AG04449 (cell line): ENCODE data around the gene PEAK1.

ENCODE experiments used
- CTCF ChIA-PET: fragments of 350-600 bp; formaldehyde crosslinking; extraction: SDS; loops from one replicate; lab custom pipeline; 2021; ENCODE audit warnings: antibody characterized with exemption; lab: Yijun Ruan, JAX
- POLR2A ChIA-PET: fragments of 400-600, 350-600 bp; formaldehyde crosslinking; extraction: SDS; loops from one replicate; lab custom pipeline; 2020; ENCODE audit warnings: antibody characterized with exemption, inconsistent platforms; lab: Yijun Ruan, JAX
- DNase-seq: peaks from one replicate; pipeline ENCODE4 v3.0.0-alpha.2; 2010; ENCODE audit warnings: low read depth, low spot score
- H3K4me3 ChIP-seq: 2 replicates; pipeline ENCODE4 v1.5.1; 2011; ENCODE audit warnings: low read depth, mild to moderate bottlenecking, control low read depth, low read length
- TF ChIP-seq, protein P1 (sequence below): IDR thresholded peaks from one replicate; pipeline ENCODE4 v1.5.1; 2011; ENCODE audit warnings: mild to moderate bottlenecking, moderate library complexity, low read length, control low read depth, inconsistent platforms; ENCODE audit not compliant: insufficient read depth; ENCODE audit errors: missing control alignments

The PEAK1 gene

GRCh38 chr15:77400258-77400657 is 19.6 kb downstream of the PEAK1 start:
- DNase-seq: no peak
- CTCF ChIA-PET: interaction anchor here (1.4 kb wide), 1 partner anchor 281 kb away, joined by 3 read pairs; no protein-coding TSS in a partner anchor
- no peak overlapping the region for H3K4me3 ChIP-seq
- POLR2A ChIA-PET: no interaction called here
- TF ChIP-seq, protein P1, sequence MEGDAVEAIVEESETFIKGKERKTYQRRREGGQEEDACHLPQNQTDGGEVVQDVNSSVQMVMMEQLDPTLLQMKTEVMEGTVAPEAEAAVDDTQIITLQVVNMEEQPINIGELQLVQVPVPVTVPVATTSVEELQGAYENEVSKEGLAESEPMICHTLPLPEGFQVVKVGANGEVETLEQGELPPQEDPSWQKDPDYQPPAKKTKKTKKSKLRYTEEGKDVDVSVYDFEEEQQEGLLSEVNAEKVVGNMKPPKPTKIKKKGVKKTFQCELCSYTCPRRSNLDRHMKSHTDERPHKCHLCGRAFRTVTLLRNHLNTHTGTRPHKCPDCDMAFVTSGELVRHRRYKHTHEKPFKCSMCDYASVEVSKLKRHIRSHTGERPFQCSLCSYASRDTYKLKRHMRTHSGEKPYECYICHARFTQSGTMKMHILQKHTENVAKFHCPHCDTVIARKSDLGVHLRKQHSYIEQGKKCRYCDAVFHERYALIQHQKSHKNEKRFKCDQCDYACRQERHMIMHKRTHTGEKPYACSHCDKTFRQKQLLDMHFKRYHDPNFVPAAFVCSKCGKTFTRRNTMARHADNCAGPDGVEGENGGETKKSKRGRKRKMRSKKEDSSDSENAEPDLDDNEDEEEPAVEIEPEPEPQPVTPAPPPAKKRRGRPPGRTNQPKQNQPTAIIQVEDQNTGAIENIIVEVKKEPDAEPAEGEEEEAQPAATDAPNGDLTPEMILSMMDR: no peak

DNA sequence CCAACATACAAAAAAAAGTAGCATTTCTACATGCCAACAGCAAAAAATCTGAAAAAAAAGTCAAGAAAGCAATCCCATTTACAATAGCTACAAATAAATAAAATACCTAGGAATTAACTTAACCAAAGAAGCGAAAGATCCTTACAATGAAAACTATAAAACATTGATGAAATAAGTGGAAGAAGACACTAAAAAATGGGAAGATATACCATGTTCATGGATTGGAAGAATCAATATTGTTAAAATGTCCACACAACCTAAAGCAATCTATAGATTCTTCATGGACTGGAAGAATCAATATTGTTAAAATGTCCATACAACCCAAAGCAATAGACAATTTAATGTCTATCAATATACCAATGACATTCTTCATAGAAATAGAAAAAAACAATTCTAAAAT is 21.0 kb downstream of the PEAK1 start:
- DNase-seq: no peak
- no peak overlapping the region for H3K4me3 ChIP-seq
- ChIA-PET CTCF (no interaction called here), POLR2A (no interaction called here)
- TF ChIP-seq, protein P1: no peak

GRCh38 chr15:77396692-77397091 is 23.2 kb downstream of the PEAK1 start:
- ChIA-PET CTCF (interaction anchor here (0.7 kb wide), 1 partner anchor 21 kb away, joined by 3 read pairs; no protein-coding TSS in a partner anchor), POLR2A (no interaction called here)
- DNase-seq: no peak
- no peak overlapping the region for H3K4me3 ChIP-seq
- TF ChIP-seq, protein P1: no peak

GRCh38 chr15:77395013-77395774 is 24.7 kb downstream of the PEAK1 start:
- POLR2A ChIA-PET: no interaction called here
- no peak for DNase-seq
- TF ChIP-seq, protein P1: no peak

GRCh38 chr15:77393471-77393840 is 26.4 kb downstream of the PEAK1 start:
- POLR2A ChIA-PET: no interaction called here

More at GRCh38 chr15:77395013-77395774, 24.7 kb downstream of the PEAK1 start:
- no peak overlapping the region for H3K4me3 ChIP-seq
- CTCF ChIA-PET: no interaction called here

More at GRCh38 chr15:77393471-77393840, 26.4 kb downstream of the PEAK1 start:
- no peak for DNase-seq
- TF ChIP-seq, protein P1: no peak
- H3K4me3 ChIP-seq: no peak overlapping the region
- CTCF ChIA-PET: interaction anchor here (1.0 to 1.8 kb wide), 3 partner anchors 10 to 149 kb away, joined by 3 to 4 read pairs (median 3); no protein-coding TSS in a partner anchor
